ENCODE results near the gene AMELX.

Gene AMELX

DNA sequence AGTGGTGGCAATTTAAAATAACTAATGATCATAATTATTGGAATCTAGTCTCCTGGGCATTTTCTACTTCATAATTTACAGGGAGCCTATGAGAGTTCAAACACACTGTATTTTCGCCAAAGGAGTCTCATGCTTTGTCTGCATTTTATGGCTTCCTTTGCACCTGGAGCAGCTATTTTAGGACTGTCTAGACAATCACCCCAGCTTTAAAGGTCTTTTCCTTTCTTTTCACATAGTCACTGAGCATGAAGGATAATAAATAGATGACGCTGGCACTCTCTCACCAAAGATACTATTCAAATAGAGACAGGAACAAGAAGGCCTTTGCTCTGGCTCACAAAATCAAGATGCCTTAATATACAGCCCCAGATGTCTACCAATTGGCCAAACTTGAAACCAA, 43.0 kb downstream of the AMELX start (continued):
- TF ChIP-seq, protein P1, sequence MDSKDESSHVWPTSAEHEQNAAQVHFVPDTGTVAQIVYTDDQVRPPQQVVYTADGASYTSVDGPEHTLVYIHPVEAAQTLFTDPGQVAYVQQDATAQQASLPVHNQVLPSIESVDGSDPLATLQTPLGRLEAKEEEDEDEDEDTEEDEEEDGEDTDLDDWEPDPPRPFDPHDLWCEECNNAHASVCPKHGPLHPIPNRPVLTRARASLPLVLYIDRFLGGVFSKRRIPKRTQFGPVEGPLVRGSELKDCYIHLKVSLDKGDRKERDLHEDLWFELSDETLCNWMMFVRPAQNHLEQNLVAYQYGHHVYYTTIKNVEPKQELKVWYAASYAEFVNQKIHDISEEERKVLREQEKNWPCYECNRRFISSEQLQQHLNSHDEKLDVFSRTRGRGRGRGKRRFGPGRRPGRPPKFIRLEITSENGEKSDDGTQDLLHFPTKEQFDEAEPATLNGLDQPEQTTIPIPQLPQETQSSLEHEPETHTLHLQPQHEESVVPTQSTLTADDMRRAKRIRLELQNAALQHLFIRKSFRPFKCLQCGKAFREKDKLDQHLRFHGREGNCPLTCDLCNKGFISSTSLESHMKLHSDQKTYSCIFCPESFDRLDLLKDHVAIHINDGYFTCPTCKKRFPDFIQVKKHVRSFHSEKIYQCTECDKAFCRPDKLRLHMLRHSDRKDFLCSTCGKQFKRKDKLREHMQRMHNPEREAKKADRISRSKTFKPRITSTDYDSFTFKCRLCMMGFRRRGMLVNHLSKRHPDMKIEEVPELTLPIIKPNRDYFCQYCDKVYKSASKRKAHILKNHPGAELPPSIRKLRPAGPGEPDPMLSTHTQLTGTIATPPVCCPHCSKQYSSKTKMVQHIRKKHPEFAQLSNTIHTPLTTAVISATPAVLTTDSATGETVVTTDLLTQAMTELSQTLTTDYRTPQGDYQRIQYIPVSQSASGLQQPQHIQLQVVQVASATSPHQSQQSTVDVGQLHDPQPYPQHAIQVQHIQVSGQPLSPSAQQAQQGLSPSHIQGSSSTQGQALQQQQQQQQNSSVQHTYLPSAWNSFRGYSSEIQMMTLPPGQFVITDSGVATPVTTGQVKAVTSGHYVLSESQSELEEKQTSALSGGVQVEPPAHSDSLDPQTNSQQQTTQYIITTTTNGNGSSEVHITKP (tag by site-specific recombination; IDR thresholded peaks at IDR 0.05): no peak
- TF ChIP-seq ZBTB8A (tag by site-specific recombination; IDR thresholded peaks at IDR 0.05): no peak
- no peak for TF ChIP-seq ZNF529 (tag by site-specific recombination; IDR thresholded peaks at IDR 0.05; ENCODE audit: insufficient replicate concordance)
- TF ChIP-seq ZFP3 (tag by site-specific recombination; IDR thresholded peaks at IDR 0.05; ENCODE audit: low read depth): no peak
- TF ChIP-seq BCL11B (tag by site-specific recombination; IDR thresholded peaks at IDR 0.05; ENCODE audit: low read depth): no peak

DNA sequence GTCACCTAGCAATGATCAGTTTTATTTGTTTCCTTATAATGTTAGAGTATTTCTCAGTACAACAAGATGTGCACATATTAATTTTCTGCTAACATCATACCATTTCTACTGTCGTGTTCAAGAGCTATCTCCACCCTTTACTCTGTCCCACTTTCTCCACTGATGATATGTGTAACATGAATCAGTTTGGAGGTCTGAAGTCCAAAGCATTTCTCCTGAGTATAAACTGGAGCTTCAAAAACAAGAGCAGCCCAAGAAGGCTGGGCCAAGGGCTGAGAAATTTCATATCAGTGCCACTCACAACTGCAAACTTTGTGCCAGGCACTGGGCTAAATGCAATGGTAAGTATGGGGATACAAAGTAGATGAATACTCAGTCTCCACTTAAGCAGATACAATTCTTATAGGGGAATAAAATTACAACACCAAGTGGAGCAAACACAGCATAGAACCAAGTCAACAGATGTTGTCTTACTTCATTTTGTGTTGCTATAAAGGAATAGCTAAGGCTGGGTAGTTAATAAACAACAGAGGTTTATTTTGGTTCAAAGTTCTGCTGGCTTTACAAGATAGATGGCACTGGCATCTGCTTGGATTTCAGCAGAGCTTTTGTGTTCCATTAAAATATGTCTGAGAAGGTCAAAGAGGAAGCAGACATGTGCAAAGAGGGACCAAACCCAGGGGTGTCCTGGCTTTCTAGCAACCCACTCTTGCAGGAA, 44.2 kb downstream of the AMELX start:
- no peaks in the 10 kb centered on the region for H3K4me1 ChIP-seq (ENCODE audit: control insufficient read depth, insufficient read depth, low read length)
- no peaks in the 10 kb centered on the region for H3K36me3 ChIP-seq (ENCODE audit: control insufficient read depth in 2 of 2, insufficient read depth in 1 of 2, low read length in 2 of 2)
- H3K27ac ChIP-seq (ENCODE audit: extremely low read depth, low read depth, low read length): no peak overlapping the region
- H3K4me3 ChIP-seq (ENCODE audit: low read depth, low read length): no peak overlapping the region
- CTCF ChIA-PET: no interaction called here
- TF ChIP-seq ZNF37A (tag by site-specific recombination; IDR thresholded peaks at IDR 0.05) (no peak), GLIS1 (tag by site-specific recombination; IDR thresholded peaks at IDR 0.05) (no peak), ZNF76 (tag by site-specific recombination; IDR thresholded peaks at IDR 0.05; ENCODE audit: borderline replicate concordance, low read depth) (no peak), ZNF558 (tag by site-specific recombination; IDR thresholded peaks at IDR 0.05) (no peak), ZNF350 (tag by site-specific recombination; IDR thresholded peaks at IDR 0.05) (no peak), PRDM2 (tag by site-specific recombination; IDR thresholded peaks at IDR 0.05; ENCODE audit: borderline replicate concordance) (no peak), ZFP37 (tag by site-specific recombination; IDR thresholded peaks at IDR 0.05) (no peak), ZNF223 (tag by site-specific recombination; IDR thresholded peaks at IDR 0.05) (no peak), ZNF707 (tag by site-specific recombination; IDR thresholded peaks at IDR 0.05) (no peak), ZNF19 (tag by site-specific recombination; IDR thresholded peaks at IDR 0.05; ENCODE audit: low read depth) (no peak), ZNF280C (tag by site-specific recombination; IDR thresholded peaks at IDR 0.05) (no peak)
- TF ChIP-seq, protein P2, sequence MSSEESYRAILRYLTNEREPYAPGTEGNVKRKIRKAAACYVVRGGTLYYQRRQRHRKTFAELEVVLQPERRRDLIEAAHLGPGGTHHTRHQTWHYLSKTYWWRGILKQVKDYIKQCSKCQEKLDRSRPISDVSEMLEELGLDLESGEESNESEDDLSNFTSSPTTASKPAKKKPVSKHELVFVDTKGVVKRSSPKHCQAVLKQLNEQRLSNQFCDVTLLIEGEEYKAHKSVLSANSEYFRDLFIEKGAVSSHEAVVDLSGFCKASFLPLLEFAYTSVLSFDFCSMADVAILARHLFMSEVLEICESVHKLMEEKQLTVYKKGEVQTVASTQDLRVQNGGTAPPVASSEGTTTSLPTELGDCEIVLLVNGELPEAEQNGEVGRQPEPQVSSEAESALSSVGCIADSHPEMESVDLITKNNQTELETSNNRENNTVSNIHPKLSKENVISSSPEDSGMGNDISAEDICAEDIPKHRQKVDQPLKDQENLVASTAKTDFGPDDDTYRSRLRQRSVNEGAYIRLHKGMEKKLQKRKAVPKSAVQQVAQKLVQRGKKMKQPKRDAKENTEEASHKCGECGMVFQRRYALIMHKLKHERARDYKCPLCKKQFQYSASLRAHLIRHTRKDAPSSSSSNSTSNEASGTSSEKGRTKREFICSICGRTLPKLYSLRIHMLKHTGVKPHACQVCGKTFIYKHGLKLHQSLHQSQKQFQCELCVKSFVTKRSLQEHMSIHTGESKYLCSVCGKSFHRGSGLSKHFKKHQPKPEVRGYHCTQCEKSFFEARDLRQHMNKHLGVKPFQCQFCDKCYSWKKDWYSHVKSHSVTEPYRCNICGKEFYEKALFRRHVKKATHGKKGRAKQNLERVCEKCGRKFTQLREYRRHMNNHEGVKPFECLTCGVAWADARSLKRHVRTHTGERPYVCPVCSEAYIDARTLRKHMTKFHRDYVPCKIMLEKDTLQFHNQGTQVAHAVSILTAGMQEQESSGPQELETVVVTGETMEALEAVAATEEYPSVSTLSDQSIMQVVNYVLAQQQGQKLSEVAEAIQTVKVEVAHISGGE (tag by site-specific recombination; conservative IDR thresholded peaks at IDR 0.05; ENCODE audit: low read depth): no peak
- TF ChIP-seq, protein P3, sequence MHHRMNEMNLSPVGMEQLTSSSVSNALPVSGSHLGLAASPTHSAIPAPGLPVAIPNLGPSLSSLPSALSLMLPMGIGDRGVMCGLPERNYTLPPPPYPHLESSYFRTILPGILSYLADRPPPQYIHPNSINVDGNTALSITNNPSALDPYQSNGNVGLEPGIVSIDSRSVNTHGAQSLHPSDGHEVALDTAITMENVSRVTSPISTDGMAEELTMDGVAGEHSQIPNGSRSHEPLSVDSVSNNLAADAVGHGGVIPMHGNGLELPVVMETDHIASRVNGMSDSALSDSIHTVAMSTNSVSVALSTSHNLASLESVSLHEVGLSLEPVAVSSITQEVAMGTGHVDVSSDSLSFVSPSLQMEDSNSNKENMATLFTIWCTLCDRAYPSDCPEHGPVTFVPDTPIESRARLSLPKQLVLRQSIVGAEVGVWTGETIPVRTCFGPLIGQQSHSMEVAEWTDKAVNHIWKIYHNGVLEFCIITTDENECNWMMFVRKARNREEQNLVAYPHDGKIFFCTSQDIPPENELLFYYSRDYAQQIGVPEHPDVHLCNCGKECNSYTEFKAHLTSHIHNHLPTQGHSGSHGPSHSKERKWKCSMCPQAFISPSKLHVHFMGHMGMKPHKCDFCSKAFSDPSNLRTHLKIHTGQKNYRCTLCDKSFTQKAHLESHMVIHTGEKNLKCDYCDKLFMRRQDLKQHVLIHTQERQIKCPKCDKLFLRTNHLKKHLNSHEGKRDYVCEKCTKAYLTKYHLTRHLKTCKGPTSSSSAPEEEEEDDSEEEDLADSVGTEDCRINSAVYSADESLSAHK (tag by site-specific recombination; IDR thresholded peaks at IDR 0.05): no peak
- POLR2A ChIA-PET: no interaction called here
- H3K9me3 ChIP-seq (ENCODE audit: control insufficient read depth, insufficient read depth, low read depth, low read length): no peaks in the 10 kb centered on the region
